ENCODE measurements around the gene ALPK1.
"Not testable (repeated sequence)": the region's sequence is repeated elsewhere in the genome, so short reads cannot be mapped to it uniquely, and the experiment has no call there.

The ALPK1 gene

GRCh38 chr4:112284662-112285411 lies 12.3 kb upstream of the ALPK1 start:
- no peak for DNase-seq (ENCODE audit: low read depth)

- DNase-seq (ENCODE audit: low read depth), result no peak
Measured at GRCh38 chr4:112287258-112287989, 9.7 kb upstream of the ALPK1 start.

- no peak for DNase-seq (ENCODE audit: low read depth)
Measured at GRCh38 chr4:112288455-112288854, 8.7 kb upstream of the ALPK1 start.

- no peak for DNase-seq (ENCODE audit: low read depth)
Measured at GRCh38 chr4:112289407-112290253, 7.5 kb upstream of the ALPK1 start.

- DNase-seq (ENCODE audit: low read depth), result no peak
Measured at GRCh38 chr4:112290341-112290740, 6.8 kb upstream of the ALPK1 start.

- no peak for DNase-seq (ENCODE audit: low read depth)
Measured at GRCh38 chr4:112299721-112300120, 2.6 kb downstream of the ALPK1 start.

GRCh38 chr4:112302320-112303274 lies 5.4 kb downstream of the ALPK1 start:
- no peak for DNase-seq (ENCODE audit: low read depth)

GRCh38 chr4:112305477-112305876 lies 8.3 kb downstream of the ALPK1 start:
- not testable (repeated sequence) for DNase-seq (ENCODE audit: low read depth)

- not testable (repeated sequence) for DNase-seq (ENCODE audit: low read depth)
Measured at GRCh38 chr4:112309263-112309791, 12.2 kb downstream of the ALPK1 start.

- no peak for DNase-seq (ENCODE audit: low read depth)
Measured at GRCh38 chr4:112311516-112311915, 14.3 kb downstream of the ALPK1 start.

- DNase-seq (ENCODE audit: low read depth), result no peak
Measured at GRCh38 chr4:112312610-112313239, 15.6 kb downstream of the ALPK1 start.

GRCh38 chr4:112315446-112315845 lies 18.3 kb downstream of the ALPK1 start:
- no peak for DNase-seq (ENCODE audit: low read depth)

GRCh38 chr4:112316360-112316759 lies 19.2 kb downstream of the ALPK1 start:
- no peak for DNase-seq (ENCODE audit: low read depth)

- DNase-seq (ENCODE audit: low read depth), result no peak
Measured at GRCh38 chr4:112318239-112319142, 21.3 kb downstream of the ALPK1 start.

- DNase-seq (ENCODE audit: low read depth), result peak; percentile 27
Measured at GRCh38 chr4:112321776-112322684, 24.9 kb downstream of the ALPK1 start.

GRCh38 chr4:112322866-112323265 lies 25.7 kb downstream of the ALPK1 start:
- DNase-seq (ENCODE audit: low read depth), result no peak

GRCh38 chr4:112325530-112325929 lies 28.4 kb downstream of the ALPK1 start:
- no peak for DNase-seq (ENCODE audit: low read depth)

GRCh38 chr4:112327965-112328733 lies 31.0 kb downstream of the ALPK1 start:
- DNase-seq (ENCODE audit: low read depth), result peak; percentile 23
